GM12878 (cell line): ENCODE data around the gene KLRF2. TPM values are rescaled to one million over a fixed set of nuclear protein-coding genes. Genes with fewer than 3 reads are reported as not detected.

Experiments
- ATAC-seq: fragments of 200-7000 bp; cut with Tn5 transposase; 3 replicates; pipeline ENCODE4 v1.9.1; 2020; ENCODE audit warnings: mild to moderate bottlenecking, moderate library complexity
- BruUV-seq: library from RNA; stranded (reverse); fragments of 400-500 nt; replicated peaks from 2 replicates; lab custom pipeline; 2021; lab: Mats Ljungman, UMichigan
- CTCF ChIA-PET: fragments of 300-600 bp; sonication (Branson Sonifier 250); formaldehyde crosslinking; extraction: SDS; loops from one replicate; lab custom pipeline; 2021; ENCODE audit warnings: inconsistent platforms; lab: Yijun Ruan, JAX
- POLR2A ChIA-PET: fragments of 350-600 bp; formaldehyde crosslinking; extraction: SDS; loops from one replicate; lab custom pipeline; 2021; ENCODE audit warnings: inconsistent platforms; lab: Charles Lee
- RAD21 ChIA-PET: fragments of 300-600 bp; sonication (Branson Sonifier 250); formaldehyde crosslinking; loops from one replicate; lab custom pipeline; 2023; ENCODE audit warnings: antibody characterized with exemption; ENCODE audit not compliant: unreplicated experiment; lab: Charles Lee
- SMC1A ChIA-PET: fragments of 300-600 bp; sonication (Branson Sonifier 250); formaldehyde crosslinking; loops from one replicate; lab custom pipeline; 2023; ENCODE audit not compliant: unreplicated experiment, uncharacterized antibody; lab: Charles Lee
- DNase-seq: peaks from one replicate; pipeline ENCODE4 v3.0.0-alpha.2; 2011; ENCODE audit warnings: low read depth, low spot score
- FAIRE-seq: peaks from 3 replicates; lab custom pipeline; 2011; peaks lifted over from hg19 to GRCh38; lab: Jason Lieb, UNC
- H2AFZ ChIP-seq: 2 replicates; pipeline ENCODE4 v1.6.0; 2011; ENCODE audit warnings: low read depth, low read length, control low read depth; ENCODE audit not compliant: control insufficient read depth
- H3K27ac ChIP-seq: 2 replicates; pipeline ENCODE4 v1.5.1; 2011; ENCODE audit warnings: control low read depth; ENCODE audit not compliant: control insufficient read depth, insufficient read depth
- H3K27me3 ChIP-seq, 2 experiments: replicated peaks in 1 of 2; 2 replicates each; pipeline versions ENCODE4 v1.6.0 to v1.6.1; 2011; ENCODE audit warnings: low read length in 1 of 2; ENCODE audit not compliant: control insufficient read depth in 2 of 2, insufficient read depth in 2 of 2
- H3K36me3 ChIP-seq, 2 experiments: 2 replicates each; pipeline ENCODE4 v1.5.1; 2011; ENCODE audit warnings: low read length in 1 of 2; ENCODE audit not compliant: control insufficient read depth in 2 of 2, insufficient read depth in 2 of 2
- H3K4me1 ChIP-seq: 2 replicates; pipeline ENCODE4 v1.6.1; 2011; ENCODE audit warnings: mild to moderate bottlenecking, low read length, moderate library complexity, mixed read lengths; ENCODE audit not compliant: control insufficient read depth, insufficient read depth
- H3K4me2 ChIP-seq: 2 replicates; pipeline ENCODE4 v1.6.0; 2011; ENCODE audit warnings: control low read depth; ENCODE audit not compliant: control insufficient read depth, insufficient read depth
- H3K4me3 ChIP-seq: fragments of 200-600 bp; sonication (generic); 2 replicates; pipeline ENCODE4 v1.5.1; 2016
- H3K79me2 ChIP-seq: 2 replicates; pipeline ENCODE4 v1.6.0; 2011; ENCODE audit warnings: low read length; ENCODE audit not compliant: control insufficient read depth, insufficient read depth
- H3K9ac ChIP-seq: 2 replicates; pipeline ENCODE4 v1.8.0; 2011; ENCODE audit warnings: low read length, control low read depth, mixed read lengths; ENCODE audit not compliant: control insufficient read depth, insufficient read depth
- H3K9me3 ChIP-seq: replicated peaks from 3 replicates; pipeline ENCODE4 v1.5.1; 2011; ENCODE audit warnings: mild to moderate bottlenecking, low read length; ENCODE audit not compliant: control insufficient read depth, insufficient read depth
- H4K20me1 ChIP-seq: 2 replicates; pipeline ENCODE4 v1.6.0; 2011; ENCODE audit not compliant: control insufficient read depth, insufficient read depth
- MEF2B ChIP-seq: fragments of 450-650 bp; IDR thresholded peaks from 2 replicates; pipeline ENCODE4 v1.6.1; 2018; ENCODE audit warnings: mild to moderate bottlenecking, moderate library complexity; ENCODE audit not compliant: partially characterized antibody, poor library complexity, severe bottlenecking
- NR2C2 ChIP-seq: IDR thresholded peaks from 2 replicates; pipeline ENCODE4 v1.6.1; 2011; ENCODE audit warnings: borderline replicate concordance, low read depth; ENCODE audit not compliant: control insufficient read depth, insufficient read length
- RFX5 ChIP-seq: IDR thresholded peaks from 2 replicates; pipeline ENCODE4 v1.6.1; 2011; ENCODE audit warnings: low read depth, low read length, improper control_type of control experiment
- SUPT20H ChIP-seq: IDR thresholded peaks from 2 replicates; pipeline ENCODE4 v1.6.1; 2011; ENCODE audit warnings: low read depth, mild to moderate bottlenecking, low read length, moderate library complexity, borderline replicate concordance; ENCODE audit not compliant: control insufficient read depth
- TAF1 ChIP-seq: IDR thresholded peaks from 2 replicates; pipeline ENCODE4 v1.6.1; 2011; ENCODE audit warnings: mild to moderate bottlenecking, low read depth, low read length, borderline replicate concordance
- WGBS: methylation state at CpG from one replicate; pipeline ENCODE4 v1.1.6; 2016; ENCODE audit warnings: low lambda C conversion rate; ENCODE audit not compliant: insufficient replicate concordance, insufficient coverage; ENCODE audit errors: missing lambda C conversion rate; 5-methylcytosine and 5-hydroxymethylcytosine counted together
- in situ Hi-C: fragments of 300-500 bp; cut with MboI; formaldehyde crosslinking; loops from 9 replicates; pipeline ENCODE4 v1.14.3; 2018; ENCODE audit warnings: mixed read lengths
- intact Hi-C: fragments of 100-400 bp; cut with micrococcal nuclease; formaldehyde crosslinking; loops from one replicate; pipeline ENCODE4 v1.14.2; 2022; ENCODE audit not compliant: unreplicated experiment
- polyA plus RNA-seq, 11 experiments: library from polyadenylated mRNA; depleted of rRNA in 4 of 11; unstranded in 6 of 11; stranded (reverse) in 5 of 11; fragments of >200 nt; fragmentation: Nextera tagmentation in 4 of 11; fragmentation: Illumina TruSeq in 1 of 11; extraction: Ambion mirVana in 4 of 11; extraction: Trizol in 1 of 11; gene quantifications; 1 replicate in 1 of 11; 2 replicates in 10 of 11; pipeline versions ENCODE4 v1.2.1 to v1.2.3, GENCODE V29; 2011 to 2016; ENCODE audit warnings: inconsistent platforms in 2 of 11, missing spikeins in 2 of 11, low read depth in 1 of 11
- total RNA-seq, 4 experiments: library from RNA; depleted of rRNA in 3 of 4; stranded (reverse); fragments of >200 nt in 3 of 4; fragmentation: Illumina TruSeq in 1 of 4; extraction: Trizol in 1 of 4; gene quantifications; 2 replicates each; pipeline versions ENCODE4 v1.2.1 to v1.2.3, GENCODE V29; 2013 to 2021
- TF ChIP-seq, protein P1 (sequence below): fragments of 450-650 bp; IDR thresholded peaks from 2 replicates; pipeline ENCODE4 v1.6.1; 2017; ENCODE audit warnings: mild to moderate bottlenecking, moderate library complexity
- TF ChIP-seq, protein P2 (sequence below): fragments of 450-650 bp; IDR thresholded peaks from 2 replicates; pipeline ENCODE4 v1.6.1; 2018; ENCODE audit warnings: borderline replicate concordance, mild to moderate bottlenecking; ENCODE audit not compliant: partially characterized antibody

The KLRF2 gene
- total and polyA plus RNA-seq, 10 of the 15 experiments (the other 5 are each of a cell fraction or from before 2014, with no cell fraction given), result 0.15 to 2.1 (median 0.26) TPM; not detected in 6

DNA sequence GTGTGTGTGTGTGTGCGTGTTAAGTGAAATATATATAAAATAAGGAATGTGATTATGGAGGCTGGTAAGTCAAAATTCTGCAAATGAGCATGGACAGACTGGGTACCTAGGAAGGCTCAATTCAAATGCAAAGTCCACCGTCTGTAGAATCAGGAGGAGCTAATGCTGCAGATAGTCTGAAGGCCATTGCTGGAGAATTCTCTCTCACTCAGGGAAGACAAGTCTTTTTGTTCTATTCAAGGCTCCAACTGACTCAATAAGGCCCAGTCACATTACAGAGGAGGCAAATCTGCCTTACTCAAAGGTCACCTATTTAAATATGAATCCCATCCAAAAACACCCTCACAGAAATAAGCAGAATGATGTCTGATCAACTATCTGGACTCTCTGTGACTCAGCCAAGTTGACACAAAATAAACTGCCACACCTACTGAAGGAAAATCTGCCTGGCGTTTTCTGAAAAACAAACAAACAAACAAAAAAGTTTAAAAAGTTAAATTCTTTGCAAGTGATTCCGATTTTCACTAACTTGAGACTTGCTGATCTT is 684 bp upstream of the KLRF2 start:
- no peak overlapping the region for H3K4me2 ChIP-seq
- H3K4me1 ChIP-seq, result no peaks in the 10 kb centered on the region
- H4K20me1 ChIP-seq, result no peaks in the 10 kb centered on the region
- H3K9me3 ChIP-seq, result no peaks in the 10 kb centered on the region
- no peaks in the 10 kb centered on the region for H3K36me3 ChIP-seq
- intact Hi-C loops (no loop called here), in situ Hi-C loops (no loop called here)
- ChIA-PET CTCF (interaction anchor here (1.2 kb wide), 1 partner anchor 130 kb away, joined by 3 read pairs; no protein-coding TSS in a partner anchor), POLR2A (no interaction called here), SMC1A (no interaction called here), RAD21 (no interaction called here)
- BruUV-seq, result no TSS peak
- H3K9ac ChIP-seq, result no peak overlapping the region
- FAIRE-seq (no peak), DNase-seq (no peak), ATAC-seq (no peak)
- H3K27ac ChIP-seq, result no peak overlapping the region
- H2AFZ ChIP-seq, result no peak overlapping the region
- TF ChIP-seq RFX5, result no peak
- no peak for TF ChIP-seq MEF2B
- TF ChIP-seq, protein P1, sequence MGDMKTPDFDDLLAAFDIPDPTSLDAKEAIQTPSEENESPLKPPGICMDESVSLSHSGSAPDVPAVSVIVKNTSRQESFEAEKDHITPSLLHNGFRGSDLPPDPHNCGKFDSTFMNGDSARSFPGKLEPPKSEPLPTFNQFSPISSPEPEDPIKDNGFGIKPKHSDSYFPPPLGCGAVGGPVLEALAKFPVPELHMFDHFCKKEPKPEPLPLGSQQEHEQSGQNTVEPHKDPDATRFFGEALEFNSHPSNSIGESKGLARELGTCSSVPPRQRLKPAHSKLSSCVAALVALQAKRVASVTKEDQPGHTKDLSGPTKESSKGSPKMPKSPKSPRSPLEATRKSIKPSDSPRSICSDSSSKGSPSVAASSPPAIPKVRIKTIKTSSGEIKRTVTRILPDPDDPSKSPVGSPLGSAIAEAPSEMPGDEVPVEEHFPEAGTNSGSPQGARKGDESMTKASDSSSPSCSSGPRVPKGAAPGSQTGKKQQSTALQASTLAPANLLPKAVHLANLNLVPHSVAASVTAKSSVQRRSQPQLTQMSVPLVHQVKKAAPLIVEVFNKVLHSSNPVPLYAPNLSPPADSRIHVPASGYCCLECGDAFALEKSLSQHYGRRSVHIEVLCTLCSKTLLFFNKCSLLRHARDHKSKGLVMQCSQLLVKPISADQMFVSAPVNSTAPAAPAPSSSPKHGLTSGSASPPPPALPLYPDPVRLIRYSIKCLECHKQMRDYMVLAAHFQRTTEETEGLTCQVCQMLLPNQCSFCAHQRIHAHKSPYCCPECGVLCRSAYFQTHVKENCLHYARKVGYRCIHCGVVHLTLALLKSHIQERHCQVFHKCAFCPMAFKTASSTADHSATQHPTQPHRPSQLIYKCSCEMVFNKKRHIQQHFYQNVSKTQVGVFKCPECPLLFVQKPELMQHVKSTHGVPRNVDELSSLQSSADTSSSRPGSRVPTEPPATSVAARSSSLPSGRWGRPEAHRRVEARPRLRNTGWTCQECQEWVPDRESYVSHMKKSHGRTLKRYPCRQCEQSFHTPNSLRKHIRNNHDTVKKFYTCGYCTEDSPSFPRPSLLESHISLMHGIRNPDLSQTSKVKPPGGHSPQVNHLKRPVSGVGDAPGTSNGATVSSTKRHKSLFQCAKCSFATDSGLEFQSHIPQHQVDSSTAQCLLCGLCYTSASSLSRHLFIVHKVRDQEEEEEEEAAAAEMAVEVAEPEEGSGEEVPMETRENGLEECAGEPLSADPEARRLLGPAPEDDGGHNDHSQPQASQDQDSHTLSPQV, result no peak
- TF ChIP-seq, protein P2, sequence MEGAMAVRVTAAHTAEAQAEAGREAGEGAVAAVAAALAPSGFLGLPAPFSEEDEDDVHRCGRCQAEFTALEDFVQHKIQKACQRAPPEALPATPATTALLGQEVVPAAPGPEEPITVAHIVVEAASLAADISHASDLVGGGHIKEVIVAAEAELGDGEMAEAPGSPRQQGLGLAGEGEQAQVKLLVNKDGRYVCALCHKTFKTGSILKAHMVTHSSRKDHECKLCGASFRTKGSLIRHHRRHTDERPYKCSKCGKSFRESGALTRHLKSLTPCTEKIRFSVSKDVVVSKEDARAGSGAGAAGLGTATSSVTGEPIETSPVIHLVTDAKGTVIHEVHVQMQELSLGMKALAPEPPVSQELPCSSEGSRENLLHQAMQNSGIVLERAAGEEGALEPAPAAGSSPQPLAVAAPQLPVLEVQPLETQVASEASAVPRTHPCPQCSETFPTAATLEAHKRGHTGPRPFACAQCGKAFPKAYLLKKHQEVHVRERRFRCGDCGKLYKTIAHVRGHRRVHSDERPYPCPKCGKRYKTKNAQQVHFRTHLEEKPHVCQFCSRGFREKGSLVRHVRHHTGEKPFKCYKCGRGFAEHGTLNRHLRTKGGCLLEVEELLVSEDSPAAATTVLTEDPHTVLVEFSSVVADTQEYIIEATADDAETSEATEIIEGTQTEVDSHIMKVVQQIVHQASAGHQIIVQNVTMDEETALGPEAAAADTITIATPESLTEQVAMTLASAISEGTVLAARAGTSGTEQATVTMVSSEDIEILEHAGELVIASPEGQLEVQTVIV, result no peak
- no peak for TF ChIP-seq NR2C2
- no peak for TF ChIP-seq TAF1
- no peak for TF ChIP-seq SUPT20H
- WGBS, result 25% methylated on average over 4 of the region's 4 CpGs
- H3K79me2 ChIP-seq, result no peaks in the 10 kb centered on the region
- H3K4me3 ChIP-seq, result no peak overlapping the region
- H3K27me3 ChIP-seq, result no peaks in the 10 kb centered on the region
